Activated T-helper 2 cell treated with anti-CD3 and anti-CD28 coated beads, Interferon-gamma antibody, Interleukin-2, Interleukin-4, amounts not matched to agents 10 μg/mL and 5 μg/mL and 100 μg/mL, durations not matched to agents 14 hours and 24 hours and 36 hours (primary cell): ENCODE measurements around the gene VWA8. TPM values are rescaled to one million over a fixed set of nuclear protein-coding genes. Genes with fewer than 3 reads are reported as not detected.
"Not testable (repeated sequence)": the region's sequence is repeated elsewhere in the genome, so short reads cannot be mapped to it uniquely, and the experiment has no call there.

ENCODE experiments used
- DNase-seq: peaks from one replicate; pipeline ENCODE4 v3.0.0; 2021; ENCODE audit warnings: low spot score
- H3K27ac Mint-ChIP-seq: one replicate; pipeline ENCODE4 v1.8.0; 2021; ENCODE audit warnings: mixed read lengths
- H3K27me3 Mint-ChIP-seq: one replicate; pipeline ENCODE4 v1.8.0; 2021; ENCODE audit warnings: low read depth, mixed read lengths
- H3K36me3 Mint-ChIP-seq: one replicate; pipeline ENCODE4 v1.8.0; 2021; ENCODE audit warnings: low read depth, mixed read lengths
- H3K4me1 Mint-ChIP-seq: one replicate; pipeline ENCODE4 v1.8.0; 2021; ENCODE audit warnings: low read depth, mixed read lengths
- H3K4me3 Mint-ChIP-seq: one replicate; pipeline ENCODE4 v1.8.0; 2021; ENCODE audit warnings: low read depth, mild to moderate bottlenecking, moderate library complexity, mixed read lengths
- H3K9me3 Mint-ChIP-seq: one replicate; pipeline ENCODE4 v1.8.0; 2021; ENCODE audit warnings: mixed read lengths
- intact Hi-C: fragments of 100-400 bp; cut with micrococcal nuclease; formaldehyde crosslinking; loops from one replicate; pipeline ENCODE4 v1.15.1; 2023
- total RNA-seq: library from RNA; stranded (reverse); gene quantifications from 2 replicates; pipeline ENCODE4 v1.2.3, GENCODE V29; 2022

The VWA8 gene
- total RNA-seq, 1 donor from 2014 or later, result 21.7 TPM

- H3K4me1 Mint-ChIP-seq, H3K27me3 Mint-ChIP-seq, H3K9me3 Mint-ChIP-seq, intact Hi-C loops, H3K4me3 Mint-ChIP-seq, H3K27ac Mint-ChIP-seq, DNase-seq: not testable (repeated sequence)
- peaks cover 37% of the 10 kb centered on the region for H3K36me3 Mint-ChIP-seq
Measured at GRCh38 chr13:41862659-41863058, 98.2 kb downstream of the VWA8 start.

GRCh38 chr13:41859565-41859964 lies 101.3 kb downstream of the VWA8 start:
- H3K9me3 Mint-ChIP-seq, result no peaks in the 10 kb centered on the region
- intact Hi-C loops, result no loop called here
- H3K4me1 Mint-ChIP-seq, result peaks cover 5% of the 10 kb centered on the region
- no peaks in the 10 kb centered on the region for H3K27me3 Mint-ChIP-seq
- DNase-seq, result no peak
- H3K36me3 Mint-ChIP-seq, result peaks cover 34% of the 10 kb centered on the region
- H3K4me3 Mint-ChIP-seq, result no peak overlapping the region
- H3K27ac Mint-ChIP-seq, result no peak overlapping the region

GRCh38 chr13:41858780-41859179 lies 102.1 kb downstream of the VWA8 start:
- intact Hi-C loops, result no loop called here
- Mint-ChIP-seq H3K27ac (no peak overlapping the region), H3K4me3 (no peak overlapping the region), H3K36me3 (peaks cover 27% of the 10 kb centered on the region), H3K4me1 (peaks cover 3% of the 10 kb centered on the region), H3K27me3 (no peaks in the 10 kb centered on the region), H3K9me3 (no peaks in the 10 kb centered on the region)
- DNase-seq, result no peak

GRCh38 chr13:41854758-41855157 lies 106.2 kb downstream of the VWA8 start:
- Mint-ChIP-seq H3K9me3 (peaks cover 9% of the 10 kb centered on the region), H3K27ac (no peak overlapping the region)

GRCh38 chr13:41851351-41851750 lies 109.6 kb downstream of the VWA8 start:
- peaks cover 9% of the 10 kb centered on the region for H3K9me3 Mint-ChIP-seq
- intact Hi-C loops, result no loop called here
- H3K27me3 Mint-ChIP-seq, result no peaks in the 10 kb centered on the region
- H3K27ac Mint-ChIP-seq, result no peak overlapping the region
- no peak overlapping the region for H3K4me3 Mint-ChIP-seq
- H3K4me1 Mint-ChIP-seq, result no peaks in the 10 kb centered on the region
- peaks cover 19% of the 10 kb centered on the region for H3K36me3 Mint-ChIP-seq
- no peak for DNase-seq

More at GRCh38 chr13:41854758-41855157, 106.2 kb downstream of the VWA8 start:
- Mint-ChIP-seq H3K4me3 (no peak overlapping the region), H3K4me1 (no peaks in the 10 kb centered on the region), H3K36me3 (peaks cover 24% of the 10 kb centered on the region), H3K27me3 (no peaks in the 10 kb centered on the region)
- DNase-seq, result no peak
- intact Hi-C loops, result no loop called here

- Mint-ChIP-seq H3K36me3 (peaks cover 20% of the 10 kb centered on the region), H3K27ac (no peak overlapping the region), H3K9me3 (peaks cover 8% of the 10 kb centered on the region), H3K27me3 (no peaks in the 10 kb centered on the region), H3K4me3 (no peak overlapping the region), H3K4me1 (no peaks in the 10 kb centered on the region)
- intact Hi-C loops, result no loop called here
- DNase-seq, result no peak
Measured at GRCh38 chr13:41848435-41849255, 112.3 kb downstream of the VWA8 start.

GRCh38 chr13:41847216-41847615 lies 113.7 kb downstream of the VWA8 start:
- no peak for DNase-seq
- Mint-ChIP-seq H3K9me3 (no peaks in the 10 kb centered on the region), H3K4me1 (no peaks in the 10 kb centered on the region), H3K4me3 (no peak overlapping the region), H3K27me3 (no peaks in the 10 kb centered on the region), H3K27ac (no peak overlapping the region), H3K36me3 (peaks cover 13% of the 10 kb centered on the region)
- intact Hi-C loops, result no loop called here

- Mint-ChIP-seq H3K27ac (no peak overlapping the region), H3K9me3 (no peaks in the 10 kb centered on the region)
- intact Hi-C loops, result no loop called here
Measured at GRCh38 chr13:41842036-41842620, 118.8 kb downstream of the VWA8 start.

GRCh38 chr13:41837629-41838028 lies 123.3 kb downstream of the VWA8 start:
- H3K4me3 Mint-ChIP-seq, result no peak overlapping the region
- peaks cover 2% of the 10 kb centered on the region for H3K4me1 Mint-ChIP-seq
- peaks cover 33% of the 10 kb centered on the region for H3K36me3 Mint-ChIP-seq
- intact Hi-C loops, result no loop called here
- no peaks in the 10 kb centered on the region for H3K27me3 Mint-ChIP-seq
- no peak overlapping the region for H3K27ac Mint-ChIP-seq
- DNase-seq, result no peak
- peaks cover 8% of the 10 kb centered on the region for H3K9me3 Mint-ChIP-seq

More at GRCh38 chr13:41842036-41842620, 118.8 kb downstream of the VWA8 start:
- H3K4me3 Mint-ChIP-seq, result no peak overlapping the region
- H3K36me3 Mint-ChIP-seq, result peaks cover 26% of the 10 kb centered on the region
- H3K4me1 Mint-ChIP-seq, result peaks cover 2% of the 10 kb centered on the region
- DNase-seq, result no peak
- no peaks in the 10 kb centered on the region for H3K27me3 Mint-ChIP-seq

- Mint-ChIP-seq H3K27me3 (no peaks in the 10 kb centered on the region), H3K9me3 (peaks cover 8% of the 10 kb centered on the region), H3K27ac (no peak overlapping the region), H3K4me1 (peaks cover 2% of the 10 kb centered on the region), H3K36me3 (peaks cover 34% of the 10 kb centered on the region), H3K4me3 (no peak overlapping the region)
- intact Hi-C loops, result no loop called here
- DNase-seq, result no peak
Measured at GRCh38 chr13:41835871-41836270, 125.0 kb downstream of the VWA8 start.

GRCh38 chr13:41834697-41835096 lies 126.2 kb downstream of the VWA8 start:
- peaks cover 32% of the 10 kb centered on the region for H3K36me3 Mint-ChIP-seq
- H3K9me3 Mint-ChIP-seq, intact Hi-C loops, H3K4me3 Mint-ChIP-seq, H3K4me1 Mint-ChIP-seq, H3K27me3 Mint-ChIP-seq, DNase-seq, H3K27ac Mint-ChIP-seq: not testable (repeated sequence)

- Mint-ChIP-seq H3K9me3 (peaks cover 8% of the 10 kb centered on the region), H3K27ac (no peak overlapping the region), H3K27me3 (no peaks in the 10 kb centered on the region), H3K4me1 (peaks cover 2% of the 10 kb centered on the region), H3K4me3 (no peak overlapping the region), H3K36me3 (peaks cover 32% of the 10 kb centered on the region)
- DNase-seq, result no peak
- intact Hi-C loops, result no loop called here
Measured at GRCh38 chr13:41833831-41834230, 127.1 kb downstream of the VWA8 start.

- no peak overlapping the region for H3K4me3 Mint-ChIP-seq
- H3K27ac Mint-ChIP-seq, result no peak overlapping the region
- H3K27me3 Mint-ChIP-seq, result no peaks in the 10 kb centered on the region
- peaks cover 31% of the 10 kb centered on the region for H3K36me3 Mint-ChIP-seq
- intact Hi-C loops, result no loop called here
- peaks cover 8% of the 10 kb centered on the region for H3K9me3 Mint-ChIP-seq
- no peak for DNase-seq
- H3K4me1 Mint-ChIP-seq, result peaks cover 2% of the 10 kb centered on the region
Measured at GRCh38 chr13:41833201-41833600, 127.7 kb downstream of the VWA8 start.
